Keratinocyte (primary cell): ENCODE results near the gene FOCAD. TPM values are rescaled to one million over a fixed set of nuclear protein-coding genes. Genes with fewer than 3 reads are reported as not detected.

Experiments used
- DNase-seq: peaks from one replicate; pipeline ENCODE4 v3.0.0-alpha.2; 2011; ENCODE audit warnings: low read depth, missing footprints, low spot score
- FAIRE-seq: peaks from 2 replicates; lab custom pipeline; 2011; peaks lifted over from hg19 to GRCh38; lab: Jason Lieb, UNC
- H2AFZ ChIP-seq: 2 replicates; pipeline ENCODE4 v1.6.0; 2012; ENCODE audit warnings: low read length, control low read depth, inconsistent platforms; ENCODE audit not compliant: control insufficient read depth
- H3K27ac ChIP-seq: 2 replicates; pipeline ENCODE4 v1.5.1; 2011; ENCODE audit warnings: low read length; ENCODE audit not compliant: control insufficient read depth, insufficient read depth
- H3K27me3 ChIP-seq: 3 replicates; pipeline ENCODE4 v1.6.0; 2011; ENCODE audit warnings: low read length; ENCODE audit not compliant: control insufficient read depth, insufficient read depth; ENCODE audit errors: extremely low read depth
- H3K36me3 ChIP-seq, 2 experiments: 2 replicates in 1 of 2; 3 replicates in 1 of 2; pipeline ENCODE4 v1.5.1; 2011; ENCODE audit warnings: low read length in 2 of 2, mild to moderate bottlenecking in 1 of 2; ENCODE audit not compliant: control insufficient read depth in 2 of 2, insufficient read depth in 2 of 2; ENCODE audit errors: extremely low read depth in 1 of 2
- H3K4me1 ChIP-seq: 3 replicates; pipeline ENCODE4 v1.5.1; 2011; ENCODE audit warnings: low read length; ENCODE audit not compliant: control insufficient read depth, insufficient read depth; ENCODE audit errors: extremely low read depth
- H3K4me2 ChIP-seq: 3 replicates; pipeline ENCODE4 v1.6.0; 2011; ENCODE audit warnings: low read depth, low read length; ENCODE audit not compliant: control insufficient read depth, insufficient read depth; ENCODE audit errors: extremely low read depth
- H3K4me3 ChIP-seq, 3 experiments: fragments of 200-600 bp in 1 of 3; sonication (generic) in 1 of 3; 2 replicates in 2 of 3; 3 replicates in 1 of 3; pipeline ENCODE4 v1.5.1; 2011 to 2016; ENCODE audit warnings: low read length in 3 of 3, mild to moderate bottlenecking in 3 of 3, control low read depth in 2 of 3, inconsistent platforms in 1 of 3, low read depth in 1 of 3, mixed read lengths in 1 of 3, mixed run types in 1 of 3, moderate library complexity in 1 of 3; ENCODE audit not compliant: control insufficient read depth in 2 of 3, insufficient read depth in 2 of 3; ENCODE audit errors: extremely low read depth in 1 of 3
- H3K79me2 ChIP-seq: 2 replicates; pipeline ENCODE4 v1.6.0; 2012; ENCODE audit warnings: low read length; ENCODE audit not compliant: control insufficient read depth, insufficient read depth
- H3K9ac ChIP-seq: 3 replicates; pipeline ENCODE4 v1.6.0; 2011; ENCODE audit warnings: low read length; ENCODE audit not compliant: control insufficient read depth, insufficient read depth; ENCODE audit errors: extremely low read depth
- H3K9me1 ChIP-seq: 3 replicates; pipeline ENCODE4 v1.6.0; 2011; ENCODE audit warnings: low read length; ENCODE audit not compliant: control insufficient read depth, insufficient read depth; ENCODE audit errors: extremely low read depth
- H3K9me3 ChIP-seq: 2 replicates; pipeline ENCODE4 v1.5.1; 2012; ENCODE audit warnings: low read depth, low read length; ENCODE audit not compliant: control insufficient read depth
- H4K20me1 ChIP-seq: 3 replicates; pipeline ENCODE4 v1.6.0; 2011; ENCODE audit warnings: low read length; ENCODE audit not compliant: control insufficient read depth, insufficient read depth; ENCODE audit errors: extremely low read depth
- CTCF ChIP-seq, 3 experiments: IDR thresholded peaks in 1 of 3; conservative IDR thresholded peaks in 1 of 3; optimal IDR thresholded peaks in 1 of 3; 2 replicates in 2 of 3; 3 replicates in 1 of 3; pipeline versions ENCODE3 to v1.5.1; 2011; ENCODE audit warnings: low read length in 3 of 3, mild to moderate bottlenecking in 3 of 3, moderate library complexity in 2 of 3, control low read depth in 1 of 3, inconsistent platforms in 1 of 3; ENCODE audit not compliant: insufficient read depth in 2 of 3; ENCODE audit errors: extremely low read depth in 1 of 3
- EZH2 ChIP-seq: IDR thresholded peaks from one replicate; pipeline ENCODE4 v1.6.1; 2012; ENCODE audit warnings: inconsistent platforms, mild to moderate bottlenecking, low read length, moderate library complexity
- dilution Hi-C: fragments of 300-500 bp; cut with MboI; formaldehyde crosslinking; loops from one replicate; pipeline ENCODE4 v1.7.0; 2020; ENCODE audit warnings: low sequenced_read_pairs; ENCODE audit not compliant: extremely low pct_ligation_motif_present
- polyA plus RNA-seq, 5 experiments: library from polyadenylated mRNA; depleted of rRNA in 3 of 5; stranded (reverse) in 3 of 5; stranded (forward) in 1 of 5; unstranded in 1 of 5; fragments of >200 nt; gene quantifications; 1 replicate in 1 of 5; 2 replicates in 3 of 5; 3 replicates in 1 of 5; pipeline versions ENCODE4 v1.2.1 to v1.2.3, GENCODE V29; 2011 to 2012; ENCODE audit warnings: missing spikeins in 2 of 5, low read depth in 1 of 5, low replicate concordance in 1 of 5

Gene FOCAD
- polyA plus RNA-seq, 1 donor (not counting 4 experiments of a cell fraction or from before 2014, with no cell fraction given): 33.1 TPM

- TF ChIP-seq CTCF (optimal IDR thresholded peaks at IDR 0.05 in 1 of 3, IDR thresholded peaks at IDR 0.05 in 1 of 3, conservative IDR thresholded peaks at IDR 0.05 in 1 of 3; ENCODE audit: extremely low read depth in 1 of 3, insufficient read depth in 2 of 3, low read length in 3 of 3) (no peak), EZH2 (no peak)
- peak overlapping the region; percentile 31 for H3K4me2 ChIP-seq
- H3K4me3 ChIP-seq: peak overlapping the region in 1 of 3 experiments; percentile 2
- peak overlapping the region; percentile 1 for H3K27ac ChIP-seq
- FAIRE-seq (peak; percentile 55), DNase-seq (peak; percentile 36)
- dilution Hi-C loops: no loop called here
- no peaks in the 10 kb centered on the region for H4K20me1 ChIP-seq
- H2AFZ ChIP-seq: peak overlapping the region; percentile 4
- H3K27me3 ChIP-seq: no peaks in the 10 kb centered on the region
- H3K9ac ChIP-seq: no peak overlapping the region
- peaks cover 0 to 5% of the 10 kb centered on the region in 2 experiments for H3K36me3 ChIP-seq
- peaks cover 17% of the 10 kb centered on the region for H3K4me1 ChIP-seq
- H3K79me2 ChIP-seq: no peaks in the 10 kb centered on the region
- no peaks in the 10 kb centered on the region for H3K9me3 ChIP-seq
- H3K9me1 ChIP-seq: no peaks in the 10 kb centered on the region
These were observed 99.3 kb downstream of the FOCAD start for GRCh38 chr9:20783057-20784038.

GRCh38 chr9:20784196-20784595, 100.1 kb downstream of the FOCAD start:
- dilution Hi-C loops: no loop called here

More at GRCh38 chr9:20784196-20784595, 100.1 kb downstream of the FOCAD start:
- DNase-seq (no peak), FAIRE-seq (no peak)
- H3K27me3 ChIP-seq: no peaks in the 10 kb centered on the region
- peak overlapping the region; percentile 1 for H3K27ac ChIP-seq
- no peaks in the 10 kb centered on the region for H3K9me3 ChIP-seq
- H3K9me1 ChIP-seq: no peaks in the 10 kb centered on the region
- peaks cover 17% of the 10 kb centered on the region for H3K4me1 ChIP-seq
- H3K9ac ChIP-seq: no peak overlapping the region
- H3K4me2 ChIP-seq: peak overlapping the region; percentile 31
- H4K20me1 ChIP-seq: no peaks in the 10 kb centered on the region
- H3K4me3 ChIP-seq: no peak overlapping the region
- H3K79me2 ChIP-seq: no peaks in the 10 kb centered on the region
- TF ChIP-seq EZH2 (no peak), CTCF (optimal IDR thresholded peaks at IDR 0.05 in 1 of 3, IDR thresholded peaks at IDR 0.05 in 1 of 3, conservative IDR thresholded peaks at IDR 0.05 in 1 of 3; ENCODE audit: extremely low read depth in 1 of 3, insufficient read depth in 2 of 3, low read length in 3 of 3) (no peak)
- H2AFZ ChIP-seq: peak overlapping the region; percentile 49
- peaks cover 0 to 6% of the 10 kb centered on the region in 2 experiments for H3K36me3 ChIP-seq
